Gastroesophageal sphincter (tissue), 4 donors: ENCODE results near the gene SCD5. TPM values are rescaled to one million over a fixed set of nuclear protein-coding genes. Genes with fewer than 3 reads are reported as not detected.

Experiments used
- ATAC-seq: fragments of 150-250 bp; one replicate; pipeline ENCODE4 v1.9.1; 2016; ENCODE audit warnings: mild to moderate bottlenecking, moderate library complexity
- H3K27ac ChIP-seq, 4 donors: fragments of 200-600 bp; sonication (generic) in 3 of 4; 1 replicate in 3 of 4; 2 replicates in 1 of 4; pipeline ENCODE4 v1.5.1; 2016 to 2019
- H3K27me3 ChIP-seq: fragments of 200-600 bp; sonication (generic); one replicate; pipeline ENCODE4 v1.5.1; 2019
- H3K36me3 ChIP-seq, 2 donors: fragments of 200-600 bp; sonication (generic); one replicate each; pipeline ENCODE4 v1.5.1; 2019; ENCODE audit warnings: control low read depth in 1 of 2
- H3K4me1 ChIP-seq, 3 donors: fragments of 200-600 bp; sonication (generic); 1 replicate in 2 of 3; 2 replicates in 1 of 3; pipeline ENCODE4 v1.5.1; 2016 to 2019; ENCODE audit warnings: control low read depth in 2 of 3
- H3K4me3 ChIP-seq, 2 donors: fragments of 200-600 bp; sonication (generic); one replicate each; pipeline ENCODE4 v1.5.1; 2019; ENCODE audit warnings: mild to moderate bottlenecking in 1 of 2, moderate library complexity in 1 of 2
- H3K9me3 ChIP-seq, 3 donors: fragments of 200-600 bp; sonication (generic); one replicate each; pipeline ENCODE4 v1.5.1; 2017 to 2019; ENCODE audit warnings: control low read depth in 2 of 3
- CTCF ChIP-seq, 4 experiments: fragments of 200-600 bp in 2 of 4; fragments of 450-650 bp in 2 of 4; sonication (generic) in 1 of 4; IDR thresholded peaks; one replicate each; pipeline ENCODE4 v1.5.1; 2017 to 2019; ENCODE audit warnings: antibody characterized with exemption in 4 of 4, mild to moderate bottlenecking in 2 of 4, moderate library complexity in 2 of 4
- EP300 ChIP-seq: sonication (generic); formaldehyde crosslinking; IDR thresholded peaks from one replicate; pipeline ENCODE4 v1.6.1; 2017; ENCODE audit warnings: antibody characterized with exemption, mild to moderate bottlenecking
- POLR2A ChIP-seq, 2 donors: fragments of 450-650 bp; IDR thresholded peaks; one replicate each; pipeline ENCODE4 v1.6.1; 2017; ENCODE audit warnings: antibody characterized with exemption in 2 of 2, mild to moderate bottlenecking in 2 of 2, moderate library complexity in 1 of 2
- POLR2AphosphoS5 ChIP-seq: sonication (generic); formaldehyde crosslinking; IDR thresholded peaks from one replicate; pipeline ENCODE4 v1.6.1; 2017; ENCODE audit warnings: antibody characterized with exemption
- WGBS, 2 donors: methylation state at CpG; one replicate each; pipeline ENCODE4 v1.1.5; 2018; ENCODE audit warnings: low coverage in 1 of 2; 5-methylcytosine and 5-hydroxymethylcytosine counted together
- total RNA-seq, 4 donors: library from RNA; depleted of rRNA; stranded (reverse); fragments of >200 nt; gene quantifications; one replicate each; pipeline ENCODE4 v1.1.0, GENCODE V29; 2016

The SCD5 gene
- total RNA-seq, 4 donors from 2014 or later, result 15.5 to 21.8 (median 20.3) TPM

- Histone ChIP-seq H3K36me3 (no peaks in the 10 kb centered on the region), H3K9me3 (no peaks in the 10 kb centered on the region), H3K27me3 (no peaks in the 10 kb centered on the region), H3K27ac (no peak overlapping the region), H3K4me1 (peaks cover 0 to 12% (median 8%) of the 10 kb centered on the region in 3 donors), H3K4me3 (no peak overlapping the region)
- WGBS, 2 donors, result 66 to 71% methylated on average over 13 to 14 of the region's 31 CpGs
- no peak for TF ChIP-seq EP300
- ATAC-seq, result no peak
Observed at GRCh38 chr4:82758701-82759685, 39.6 kb downstream of the SCD5 start.

DNA sequence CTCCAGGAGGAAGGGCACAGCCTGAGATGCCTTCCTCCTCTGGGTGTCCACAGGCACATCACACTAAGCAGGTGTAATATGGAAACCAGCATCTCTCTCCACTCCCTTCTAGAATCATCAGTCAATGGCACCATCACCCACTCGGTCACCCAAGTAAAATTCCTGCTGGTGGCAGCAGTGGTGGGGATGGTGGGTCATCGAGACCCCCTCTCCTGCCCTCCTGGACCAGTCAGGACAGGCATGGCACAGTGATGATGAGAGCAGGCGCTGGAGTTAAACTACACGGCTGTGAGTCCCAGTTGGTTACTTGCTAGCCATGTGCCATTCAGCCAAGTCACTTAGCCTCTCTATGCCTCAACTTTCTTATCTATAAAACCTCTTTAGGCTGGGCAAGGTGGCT is 42.5 kb downstream of the SCD5 start:
- H3K27ac ChIP-seq, result no peak overlapping the region
- no peak for ATAC-seq
- no peak for TF ChIP-seq EP300
- TF ChIP-seq POLR2A (IDR thresholded peaks at IDR 0.05), result no peak
- TF ChIP-seq POLR2AphosphoS5, result no peak
- no peak for TF ChIP-seq CTCF (IDR thresholded peaks at IDR 0.05)
- whole genome bisulfite sequencing, 2 donors, result 80 to 88% methylated on average over 1 to 4 of the region's 4 CpGs
- H3K36me3 ChIP-seq, result no peaks in the 10 kb centered on the region
- no peaks in the 10 kb centered on the region for H3K27me3 ChIP-seq
- no peaks in the 10 kb centered on the region for H3K9me3 ChIP-seq
- no peak overlapping the region for H3K4me3 ChIP-seq
- peaks cover 0 to 36% (median 14%) of the 10 kb centered on the region in 3 donors for H3K4me1 ChIP-seq

DNA sequence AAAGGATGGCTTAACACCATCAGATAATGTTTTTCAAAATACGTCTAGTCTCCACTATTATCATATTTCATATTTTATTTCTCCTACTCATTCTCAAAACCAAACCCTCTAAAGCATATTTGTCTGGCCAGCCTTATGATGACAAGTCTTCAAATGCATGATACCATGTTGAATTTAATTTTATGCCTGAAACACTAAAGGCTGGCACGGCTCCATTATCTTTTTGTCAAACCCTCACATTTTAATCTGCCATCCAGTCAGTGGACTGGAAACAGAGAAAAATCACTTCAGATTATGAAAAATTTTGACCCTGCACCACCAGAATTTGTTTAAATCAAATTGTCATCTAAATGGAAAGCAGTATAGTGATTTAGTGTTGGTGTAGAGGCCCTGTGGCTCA is 42.9 kb downstream of the SCD5 start:
- ATAC-seq, result no peak
- H3K36me3 ChIP-seq, result no peaks in the 10 kb centered on the region
- H3K27ac ChIP-seq, result no peak overlapping the region
- no peak overlapping the region for H3K4me3 ChIP-seq
- H3K9me3 ChIP-seq, result no peaks in the 10 kb centered on the region
- H3K4me1 ChIP-seq, result peaks cover 0 to 36% (median 14%) of the 10 kb centered on the region in 3 donors
- no peak for TF ChIP-seq POLR2A (IDR thresholded peaks at IDR 0.05)
- no peak for TF ChIP-seq EP300
- TF ChIP-seq POLR2AphosphoS5, result no peak
- TF ChIP-seq CTCF (IDR thresholded peaks at IDR 0.05), result no peak
- no peaks in the 10 kb centered on the region for H3K27me3 ChIP-seq
- WGBS, 2 donors, result 82 to 100% methylated on average over 1 to 2 of the region's 2 CpGs

DNA sequence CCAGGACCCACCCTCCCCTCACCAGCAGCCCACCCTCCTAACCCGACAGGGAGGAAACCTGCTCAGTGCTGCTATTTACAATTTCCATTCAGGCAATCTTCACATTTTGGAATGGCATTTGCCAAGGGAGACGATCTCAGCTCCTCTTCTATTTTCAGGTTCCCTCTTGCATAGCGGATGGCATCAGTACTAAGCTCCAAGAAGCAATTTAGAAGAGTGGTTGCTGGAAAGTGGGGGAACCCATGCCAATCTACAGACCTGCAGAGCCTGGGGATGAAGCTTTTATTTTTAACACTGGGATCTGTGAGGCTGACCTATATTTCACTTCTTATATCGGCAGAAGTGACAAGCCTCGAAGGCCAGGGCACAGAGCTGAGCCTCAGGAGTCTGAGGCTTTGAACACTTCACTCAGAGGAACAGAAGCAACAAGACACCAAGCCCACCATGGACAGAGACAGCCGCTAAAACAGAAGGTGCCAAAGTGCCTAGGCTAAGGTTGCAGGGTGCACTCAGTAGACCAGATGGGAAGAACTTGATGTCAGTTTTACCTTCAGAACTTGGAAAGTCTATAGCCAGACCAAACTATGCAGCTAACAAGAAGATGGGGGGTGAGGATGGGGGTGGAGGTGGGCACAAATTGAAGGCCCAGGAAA is 44.0 kb downstream of the SCD5 start:
- peaks cover 0 to 36% (median 14%) of the 10 kb centered on the region in 3 donors for H3K4me1 ChIP-seq
- H3K9me3 ChIP-seq, result no peaks in the 10 kb centered on the region
- peak overlapping the region in 3 of 4 donors; percentile 46 to 67 (median 57) for H3K27ac ChIP-seq
- H3K36me3 ChIP-seq, result no peaks in the 10 kb centered on the region
- WGBS, 2 donors, result 21 to 26% methylated on average over 2 to 3 of the region's 6 CpGs
- TF ChIP-seq POLR2A (IDR thresholded peaks at IDR 0.05), result no peak
- TF ChIP-seq EP300, result no peak
- TF ChIP-seq POLR2AphosphoS5, result no peak
- TF ChIP-seq CTCF (IDR thresholded peaks at IDR 0.05), result no peak
- no peaks in the 10 kb centered on the region for H3K27me3 ChIP-seq
- no peak overlapping the region for H3K4me3 ChIP-seq
- ATAC-seq, result no peak

DNA sequence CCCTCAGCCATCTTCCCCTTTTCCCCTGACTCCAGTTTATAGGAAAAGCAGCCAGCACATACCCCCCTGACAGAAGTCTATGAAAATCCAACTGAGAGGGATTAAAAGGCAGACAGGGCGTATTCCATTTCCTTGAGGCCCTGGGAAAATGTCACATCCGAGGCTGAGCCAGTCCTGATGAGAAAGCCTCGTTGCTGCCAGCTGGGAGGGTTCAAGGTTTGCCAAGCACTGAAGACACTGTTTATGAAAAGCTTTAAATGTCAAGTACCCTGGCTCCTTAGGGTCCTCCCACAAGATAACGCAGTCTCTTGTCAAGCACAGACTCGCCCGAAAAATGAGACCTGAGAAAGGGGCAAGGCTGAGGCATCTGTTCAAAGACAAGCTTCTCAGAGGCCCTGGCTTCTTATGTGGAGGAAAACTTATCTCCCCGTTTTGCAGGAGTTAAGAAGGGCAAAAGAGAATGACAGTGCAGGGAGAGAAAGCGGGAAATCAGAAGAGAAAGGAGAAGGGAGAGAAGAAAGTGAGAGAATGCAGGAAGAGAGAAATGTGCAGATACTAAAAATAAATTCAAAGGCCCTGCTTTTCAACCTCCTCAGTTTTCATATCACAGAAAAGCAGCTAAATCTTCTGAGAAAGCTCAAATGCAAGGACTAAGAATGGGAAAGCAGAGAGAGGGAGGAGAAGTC is 44.7 kb downstream of the SCD5 start:
- Histone ChIP-seq H3K9me3 (no peaks in the 10 kb centered on the region), H3K27me3 (no peaks in the 10 kb centered on the region), H3K4me1 (peaks cover 0 to 36% (median 14%) of the 10 kb centered on the region in 3 donors), H3K36me3 (no peaks in the 10 kb centered on the region), H3K27ac (peak overlapping the region; percentile 29 to 67 (median 52)), H3K4me3 (no peak overlapping the region)
- no peak for TF ChIP-seq POLR2A (IDR thresholded peaks at IDR 0.05)
- TF ChIP-seq EP300, result no peak
- no peak for TF ChIP-seq CTCF (IDR thresholded peaks at IDR 0.05)
- peak; percentile 11 for TF ChIP-seq POLR2AphosphoS5
- WGBS, 2 donors, result 6 to 30% methylated on average over 2 of the region's 8 CpGs
- ATAC-seq, result no peak
